GM12801 (cell line): ENCODE data around the gene STK32C.

Experiments
- TF ChIP-seq, protein P1 (sequence below): IDR thresholded peaks from one replicate; pipeline ENCODE4 v1.5.1; 2011; ENCODE audit warnings: control low read depth; ENCODE audit not compliant: insufficient read length; ENCODE audit errors: extremely low read depth

STK32C gene

DNA sequence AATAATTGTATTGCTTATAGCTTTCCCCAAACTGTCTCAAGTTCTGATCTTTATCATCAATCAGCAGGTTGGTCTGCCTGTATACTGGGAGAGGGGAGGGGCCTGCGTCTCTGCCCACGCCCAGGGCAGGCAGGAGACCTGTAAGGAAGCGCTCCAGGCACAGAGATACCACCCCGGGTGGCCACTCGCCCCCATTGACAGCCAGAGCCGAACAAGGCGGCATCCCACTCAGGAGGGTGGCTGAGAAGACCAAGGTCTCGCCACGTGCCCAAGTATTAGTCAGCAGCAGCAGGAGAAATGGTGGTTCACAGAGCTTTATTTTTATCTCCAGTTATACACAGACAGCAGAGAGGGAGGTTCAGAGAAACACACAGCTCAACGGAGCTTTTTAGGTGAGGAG, 7.2 kb downstream of the STK32C start:
- TF ChIP-seq, protein P1, sequence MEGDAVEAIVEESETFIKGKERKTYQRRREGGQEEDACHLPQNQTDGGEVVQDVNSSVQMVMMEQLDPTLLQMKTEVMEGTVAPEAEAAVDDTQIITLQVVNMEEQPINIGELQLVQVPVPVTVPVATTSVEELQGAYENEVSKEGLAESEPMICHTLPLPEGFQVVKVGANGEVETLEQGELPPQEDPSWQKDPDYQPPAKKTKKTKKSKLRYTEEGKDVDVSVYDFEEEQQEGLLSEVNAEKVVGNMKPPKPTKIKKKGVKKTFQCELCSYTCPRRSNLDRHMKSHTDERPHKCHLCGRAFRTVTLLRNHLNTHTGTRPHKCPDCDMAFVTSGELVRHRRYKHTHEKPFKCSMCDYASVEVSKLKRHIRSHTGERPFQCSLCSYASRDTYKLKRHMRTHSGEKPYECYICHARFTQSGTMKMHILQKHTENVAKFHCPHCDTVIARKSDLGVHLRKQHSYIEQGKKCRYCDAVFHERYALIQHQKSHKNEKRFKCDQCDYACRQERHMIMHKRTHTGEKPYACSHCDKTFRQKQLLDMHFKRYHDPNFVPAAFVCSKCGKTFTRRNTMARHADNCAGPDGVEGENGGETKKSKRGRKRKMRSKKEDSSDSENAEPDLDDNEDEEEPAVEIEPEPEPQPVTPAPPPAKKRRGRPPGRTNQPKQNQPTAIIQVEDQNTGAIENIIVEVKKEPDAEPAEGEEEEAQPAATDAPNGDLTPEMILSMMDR, result no peak

DNA sequence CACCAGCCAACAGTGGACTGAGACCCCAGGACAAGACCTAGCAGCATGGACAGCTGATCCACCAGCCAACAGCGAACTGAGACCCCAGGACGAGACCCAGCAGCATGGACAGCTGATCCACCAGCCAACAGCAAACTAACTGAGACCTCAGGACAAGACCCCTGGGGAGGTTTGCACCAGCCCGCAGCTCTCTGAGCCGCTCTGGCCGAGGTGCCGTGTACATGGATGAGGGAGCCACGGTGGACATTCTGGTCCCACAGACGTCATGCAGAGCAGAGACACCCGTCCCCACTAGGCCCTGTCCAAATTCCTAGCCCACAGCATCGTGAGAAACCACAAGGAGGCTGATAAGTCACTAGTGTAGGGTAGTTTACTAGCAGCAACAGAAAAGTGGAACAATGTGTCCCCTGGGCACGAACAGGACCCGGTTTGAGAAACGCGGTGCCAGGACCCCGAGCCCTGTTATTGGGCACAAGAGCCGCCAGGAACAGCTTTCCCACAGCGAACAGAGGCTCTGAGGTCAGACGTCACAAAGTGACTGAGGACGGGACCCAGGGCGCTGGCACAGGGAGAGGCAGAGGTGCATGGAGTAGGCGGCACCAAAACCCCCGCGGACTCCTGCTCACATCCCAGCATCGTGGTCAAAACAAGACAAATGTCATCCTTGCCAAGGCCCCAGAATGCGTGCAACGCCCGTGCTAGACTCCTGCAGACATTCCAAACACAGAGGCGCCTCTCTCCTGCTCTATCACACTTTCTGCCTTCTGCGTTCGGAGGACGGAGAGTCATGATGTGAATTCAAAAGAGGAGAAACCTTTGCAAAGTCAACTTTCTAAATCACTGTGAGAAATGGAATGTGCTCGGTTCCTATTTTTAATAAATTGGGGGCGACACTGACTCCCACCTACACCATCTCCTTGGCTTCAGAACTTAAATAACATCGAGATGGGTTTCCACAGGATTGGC, 8.1 kb downstream of the STK32C start:
- TF ChIP-seq, protein P1, result no peak

DNA sequence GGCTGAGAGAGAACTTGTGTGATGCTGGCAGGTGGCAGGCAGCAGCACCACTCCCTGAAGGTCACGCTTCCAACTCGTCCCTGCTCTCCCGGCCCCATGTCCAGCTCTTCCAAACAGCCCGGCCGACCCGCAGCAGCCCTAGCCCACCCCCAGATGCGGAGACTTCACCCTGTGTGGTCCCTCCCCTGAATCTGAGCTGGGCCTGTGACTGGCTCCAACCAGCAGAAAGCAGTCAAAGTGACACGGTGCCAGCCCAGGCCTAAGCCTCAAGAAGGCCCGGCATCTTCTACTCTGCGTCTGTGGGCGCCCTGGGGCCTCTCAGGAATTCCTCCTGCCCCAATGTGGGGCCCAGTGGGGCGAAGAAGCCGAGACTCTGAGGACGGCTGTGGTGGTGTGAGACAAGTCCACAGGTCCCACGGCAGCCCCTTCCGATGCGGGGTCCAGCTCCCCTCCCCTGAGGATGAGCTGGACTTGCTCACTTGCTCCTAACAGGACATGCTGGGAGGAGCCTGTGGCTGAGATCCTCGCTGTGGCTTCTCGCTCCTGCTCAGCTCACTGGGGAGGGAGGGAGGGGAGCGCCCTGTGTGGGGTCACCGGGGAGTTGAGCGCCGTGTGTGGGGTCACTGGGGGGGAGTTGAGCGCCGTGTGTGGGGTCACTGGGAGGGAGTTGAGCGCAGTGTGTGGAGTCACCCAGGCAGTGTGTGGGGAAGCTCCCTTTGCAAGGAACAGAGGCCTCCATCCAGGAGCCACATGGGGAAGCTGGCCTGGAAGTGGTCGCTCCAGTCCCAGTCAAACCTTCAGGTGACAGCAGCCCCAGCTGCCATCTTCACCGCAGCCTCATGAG, 9.5 kb downstream of the STK32C start:
- TF ChIP-seq, protein P1, result no peak

DNA sequence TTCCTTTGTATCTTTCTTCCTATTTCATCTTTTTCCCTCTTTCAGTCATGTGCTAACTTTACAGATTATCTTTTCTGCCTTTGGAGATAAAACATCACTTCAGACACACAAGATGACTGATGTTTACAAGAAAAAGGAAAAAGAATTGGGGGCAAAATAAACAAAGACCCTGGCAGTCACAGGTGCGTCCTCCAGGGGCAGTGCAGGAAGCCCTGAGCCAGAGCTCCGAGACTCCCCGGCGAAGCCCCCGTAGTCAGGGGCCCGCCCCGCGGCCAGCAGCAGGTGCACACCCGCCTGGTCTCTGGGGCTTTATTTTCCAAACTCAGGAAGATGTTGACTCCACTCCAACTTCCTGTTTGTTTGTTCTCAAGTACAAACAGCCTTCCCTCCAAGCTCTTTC, 10.2 kb downstream of the STK32C start:
- TF ChIP-seq, protein P1, result no peak

DNA sequence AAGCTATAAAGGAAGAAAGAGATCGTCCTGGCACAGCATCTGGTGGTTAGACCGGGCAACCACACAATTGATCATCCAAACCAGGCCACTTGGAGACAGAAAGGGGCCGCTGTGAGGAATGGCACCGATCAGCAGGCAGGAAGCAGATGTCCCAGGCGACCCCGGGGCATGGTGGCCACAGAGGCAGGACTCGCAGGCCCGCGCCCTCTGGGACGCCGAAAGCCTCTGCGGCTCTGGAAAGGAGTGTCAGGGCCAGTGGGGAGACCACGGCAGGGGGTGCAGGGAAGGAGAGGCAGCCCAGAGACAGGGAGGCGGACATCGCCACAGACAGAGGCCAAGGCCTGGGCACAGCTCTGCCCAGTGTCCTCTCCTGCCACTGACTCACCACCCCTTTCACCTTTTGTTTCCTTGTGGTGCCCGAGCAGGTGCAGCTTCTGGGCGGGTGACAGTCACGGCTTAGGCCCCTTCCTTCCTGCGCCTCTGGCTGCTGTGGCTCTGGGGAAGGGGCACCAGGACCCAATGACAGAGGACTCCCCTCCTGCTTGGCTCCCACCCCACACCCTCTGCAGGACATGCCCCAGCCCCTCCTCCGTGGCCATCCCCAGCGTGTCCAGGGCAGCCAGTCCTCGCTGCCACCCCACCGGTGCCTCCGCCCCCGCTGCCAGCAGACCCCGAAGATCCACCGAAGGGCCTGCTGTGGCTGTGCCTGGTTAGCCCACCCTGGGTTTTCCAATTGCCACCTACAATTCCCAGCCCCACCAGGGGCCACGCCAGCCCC, 10.9 kb downstream of the STK32C start:
- TF ChIP-seq, protein P1, result no peak

DNA sequence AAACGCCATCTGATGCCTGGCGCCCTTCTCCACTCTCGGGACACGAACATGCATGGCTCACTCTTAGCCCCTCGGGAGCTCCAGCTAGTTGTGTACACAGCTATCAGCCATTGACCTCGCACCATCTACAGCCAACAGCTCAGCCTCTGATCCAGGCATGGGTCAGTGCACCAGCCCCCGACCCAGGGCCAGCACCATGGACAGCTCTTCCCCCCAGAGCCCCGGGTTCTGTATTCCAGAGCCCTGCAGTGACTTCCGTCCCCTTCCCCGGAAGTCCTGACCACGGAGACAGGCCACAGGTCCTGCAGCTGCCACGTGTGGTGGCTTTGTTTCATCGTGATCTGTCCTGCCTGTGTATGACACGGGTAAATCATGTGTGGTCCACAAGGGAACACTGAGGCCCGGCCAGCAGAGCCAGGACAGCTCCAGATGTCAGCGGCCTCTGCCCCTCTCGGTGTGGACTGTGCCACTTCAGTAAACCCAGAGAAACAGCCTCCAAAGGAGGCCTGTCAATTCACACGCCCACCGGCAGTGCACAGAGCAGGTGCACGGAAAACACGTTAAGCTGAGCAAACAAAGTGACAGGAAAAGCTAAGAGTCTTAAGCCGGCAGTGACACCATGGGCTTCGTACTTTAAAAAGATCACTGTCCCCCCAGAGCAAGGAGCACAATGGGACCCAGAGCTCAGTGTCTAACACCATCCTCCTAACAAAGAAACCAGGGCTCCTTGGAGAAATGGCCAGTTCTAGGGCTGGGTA, 13.0 kb downstream of the STK32C start:
- TF ChIP-seq, protein P1, result no peak
